Mesenteric fat pad (tissue), 1 donor: ENCODE measurements around the gene ADAM33. TPM values are rescaled to one million over a fixed set of nuclear protein-coding genes. Genes with fewer than 3 reads are reported as not detected.

Source experiments
- DNase-seq: peaks from one replicate; pipeline ENCODE4 v3.0.0-alpha.2; 2020; ENCODE audit warnings: low spot score
- total RNA-seq: library from RNA; stranded (reverse); fragmentation: NEBNext Ultra II Directional; extraction: Animal tissue kit (Norgen Biotek cat#: 25700); gene quantifications from one replicate; pipeline ENCODE4 v1.2.1, GENCODE V29; 2021
- donor health status: DM: yes; HTN: yes; CAD: no.

Gene ADAM33
- total RNA-seq, 1 donor from 2014 or later, result 30.7 TPM

DNA sequence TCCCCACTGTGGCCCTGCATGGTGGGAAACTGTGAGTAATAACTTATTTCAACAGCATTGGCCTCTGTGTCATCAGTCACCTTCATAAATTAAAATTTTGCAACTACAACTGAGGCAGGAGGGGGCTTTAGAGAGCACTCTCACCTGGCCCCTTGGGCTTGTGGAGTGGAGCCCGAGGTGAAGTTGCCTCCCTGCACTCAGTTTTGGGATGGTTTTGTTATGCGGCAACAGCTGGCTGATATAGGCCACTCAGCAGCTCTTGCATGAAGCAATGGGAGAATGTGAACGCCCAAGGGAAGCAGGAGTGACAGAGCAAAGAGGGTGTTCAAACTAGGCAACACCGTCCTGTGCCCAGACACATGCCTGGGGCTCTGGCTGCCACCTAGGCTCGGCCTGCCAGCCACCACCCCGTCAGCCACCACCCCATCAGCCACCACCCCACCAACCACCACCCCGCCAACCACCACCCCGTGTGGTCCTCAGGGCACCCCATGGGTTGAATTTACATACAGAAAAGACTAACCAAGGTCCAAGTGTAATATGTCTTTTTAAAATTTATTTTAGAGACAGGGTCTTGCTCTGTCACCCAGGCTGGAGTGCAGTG lies 14.3 kb downstream of the ADAM33 start:
- DNase-seq, result no peak

DNA sequence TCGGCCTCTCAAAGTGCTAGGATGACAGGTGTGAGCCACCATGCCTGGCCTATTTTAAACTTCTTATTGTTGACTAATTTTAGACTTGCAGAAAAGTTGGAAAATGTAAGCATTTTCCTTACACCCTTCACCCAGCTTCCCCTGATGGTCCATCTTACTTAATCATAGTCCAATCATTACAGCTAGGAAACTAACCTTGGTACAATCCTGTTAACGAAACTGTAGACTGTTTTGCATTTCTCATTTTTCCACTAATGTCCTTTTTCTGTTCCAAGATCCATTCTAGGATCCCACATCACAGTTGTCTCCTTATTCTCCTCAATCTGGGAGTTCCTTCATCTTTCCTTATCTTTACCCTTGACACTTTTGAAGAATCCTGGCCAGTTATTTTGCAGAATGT lies 18.0 kb downstream of the ADAM33 start:
- no peak for DNase-seq

DNA sequence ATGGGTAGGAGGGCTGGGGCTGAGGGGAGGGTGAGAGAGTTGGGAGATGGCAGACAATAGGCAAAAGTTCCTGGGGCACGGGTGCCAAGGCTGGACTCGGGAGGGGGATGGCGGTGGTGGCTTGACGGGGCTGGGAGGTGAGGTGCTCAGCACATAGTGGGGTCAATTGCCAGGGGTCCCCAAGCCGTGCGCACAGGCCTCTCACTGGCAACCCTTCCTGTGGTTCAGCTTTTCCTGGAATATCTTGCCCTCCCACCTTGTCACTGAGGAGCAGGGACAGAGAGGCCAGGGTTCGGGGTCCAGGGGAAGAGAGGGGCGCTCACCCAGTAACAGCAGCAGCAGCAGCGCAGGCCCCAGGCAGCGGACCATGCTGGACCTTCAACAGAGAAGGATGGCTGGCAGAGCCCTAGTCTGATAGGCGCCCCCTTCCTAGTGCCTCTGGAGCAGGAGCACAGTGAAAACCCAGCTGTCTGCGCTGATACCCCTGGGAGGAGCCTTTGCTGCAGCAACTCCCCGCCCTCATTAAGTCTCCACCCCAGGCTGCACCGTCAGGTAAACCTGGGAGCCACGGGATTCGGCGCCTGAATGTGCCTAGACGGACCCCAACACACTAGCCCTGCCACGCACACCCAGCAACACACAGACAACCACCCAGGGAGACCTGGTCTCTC lies 18.6 kb downstream of the ADAM33 start, which contains the start of gene GFRA4:
Gene GFRA4, minus strand, starts transcription at position 369 of the 671 bp plus-strand sequence. Its CDS starts 0 bp downstream, at position 369.
- no peak for DNase-seq

DNA sequence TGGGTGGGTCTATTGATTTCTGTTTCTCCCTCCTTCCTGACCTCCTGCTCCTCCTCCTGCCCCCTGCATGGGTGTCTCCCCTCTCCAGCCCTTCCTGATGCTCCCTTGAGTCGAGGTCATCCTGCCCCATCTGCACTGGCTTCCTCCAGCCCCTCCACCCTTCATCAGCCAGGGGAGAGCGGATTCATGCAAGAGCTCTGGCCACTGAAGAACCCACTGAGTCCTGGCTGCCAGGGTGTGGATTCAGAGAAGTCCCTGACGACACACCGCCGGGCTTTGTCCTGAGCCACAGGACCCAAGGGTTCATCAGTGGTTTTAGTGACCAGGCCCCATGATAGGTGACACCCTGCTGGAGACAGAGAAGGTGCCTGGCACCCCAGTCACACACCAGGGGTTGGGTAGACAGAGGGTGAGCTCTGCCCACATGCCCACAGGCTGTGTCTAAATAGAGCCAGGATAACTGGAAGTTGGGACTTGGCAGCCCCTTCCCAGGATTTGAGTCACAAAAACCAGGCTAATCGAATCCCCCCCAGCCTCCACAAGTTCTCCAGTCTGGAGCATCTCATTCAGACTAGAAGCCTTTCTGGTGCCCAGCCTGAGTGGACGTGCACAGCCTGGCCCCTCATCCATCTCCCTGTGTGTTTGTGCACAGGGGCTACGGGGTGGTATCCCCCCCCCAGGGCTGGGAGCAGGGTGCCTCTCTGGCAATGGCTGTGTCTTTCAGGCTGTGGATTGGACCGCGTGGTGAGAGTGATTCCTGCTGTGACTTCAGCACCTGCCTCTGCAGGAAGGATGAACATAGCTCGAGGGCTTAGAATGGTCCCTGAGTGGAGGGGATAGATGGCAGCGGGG lies 19.8 kb downstream of the ADAM33 start:
- no peak for DNase-seq

DNA sequence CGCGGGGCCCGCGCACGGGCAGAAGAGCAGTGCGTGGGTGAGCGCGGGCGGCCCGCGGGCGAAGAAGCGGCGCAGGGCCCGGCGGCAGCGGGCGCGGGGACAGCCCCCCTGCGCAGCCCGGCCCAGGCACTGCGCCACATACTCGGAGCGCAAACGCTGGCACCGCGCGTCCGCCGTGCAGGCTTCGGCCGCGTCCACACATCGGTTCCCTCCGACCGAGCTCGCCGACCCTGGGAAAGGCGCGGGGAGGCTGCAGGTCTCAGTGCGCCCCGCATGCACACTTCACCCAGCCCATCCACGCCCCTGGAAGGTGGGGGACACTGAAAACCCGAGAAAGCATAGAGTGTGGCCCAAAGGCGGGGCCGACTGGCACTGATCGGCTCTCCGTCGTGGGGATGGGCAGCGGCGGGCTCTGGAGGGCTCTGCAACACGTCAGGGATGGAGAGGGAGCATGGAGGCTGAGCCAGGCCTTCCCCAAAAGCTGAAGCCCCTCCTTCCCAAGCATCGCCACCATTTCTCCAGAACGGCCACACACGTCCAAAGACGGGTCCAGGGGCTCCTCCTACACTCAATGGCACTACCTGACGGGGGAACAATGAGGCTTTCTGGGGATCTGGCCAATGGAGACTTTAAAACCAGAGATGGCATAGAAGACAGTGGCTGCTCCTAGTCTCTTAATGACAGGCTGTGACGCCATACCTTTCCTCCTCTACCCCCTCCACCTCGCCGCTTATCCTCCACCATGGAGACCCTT lies 20.6 kb downstream of the ADAM33 start:
- DNase-seq, result peak; percentile 74

DNA sequence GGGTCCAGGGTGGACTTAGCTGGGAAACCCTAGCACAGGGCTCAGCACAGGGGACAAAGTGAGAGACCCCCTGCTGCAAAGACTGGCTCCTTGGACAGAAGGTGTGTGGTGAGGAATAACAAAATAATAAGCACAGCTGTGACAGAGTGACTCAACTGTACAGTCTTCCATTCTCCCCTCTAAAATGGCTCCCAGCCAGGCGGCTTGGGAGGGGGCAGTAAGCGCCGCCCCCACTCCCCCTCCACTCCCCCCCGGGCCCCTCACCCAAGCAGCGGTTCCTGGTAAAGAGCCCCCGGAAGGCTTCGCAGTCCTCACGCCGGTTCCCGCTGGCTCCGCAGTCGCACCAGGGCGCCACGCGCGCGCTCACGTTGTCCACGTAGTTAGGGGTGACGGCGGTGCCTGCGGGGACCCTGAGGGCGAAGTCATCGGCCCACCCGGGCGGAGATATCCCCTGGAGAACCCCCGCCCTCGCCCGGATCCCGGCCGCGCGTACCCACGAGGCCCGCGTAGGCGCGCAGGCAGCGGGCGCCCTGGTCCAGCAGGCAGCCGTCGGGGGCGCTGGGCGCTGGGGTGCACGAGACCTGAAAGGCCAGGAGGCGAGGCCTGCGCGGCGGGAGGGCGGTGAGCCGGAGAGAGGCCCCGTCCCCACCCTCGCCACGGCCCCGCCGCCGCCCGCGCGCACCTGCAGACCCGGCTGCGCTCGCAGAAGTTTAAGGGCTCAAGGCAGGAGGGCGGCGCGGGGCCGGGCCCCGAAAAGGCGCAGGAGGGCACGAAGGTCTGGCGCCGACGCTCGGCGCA lies 21.3 kb downstream of the ADAM33 start:
- DNase-seq, result peak; percentile 82

DNA sequence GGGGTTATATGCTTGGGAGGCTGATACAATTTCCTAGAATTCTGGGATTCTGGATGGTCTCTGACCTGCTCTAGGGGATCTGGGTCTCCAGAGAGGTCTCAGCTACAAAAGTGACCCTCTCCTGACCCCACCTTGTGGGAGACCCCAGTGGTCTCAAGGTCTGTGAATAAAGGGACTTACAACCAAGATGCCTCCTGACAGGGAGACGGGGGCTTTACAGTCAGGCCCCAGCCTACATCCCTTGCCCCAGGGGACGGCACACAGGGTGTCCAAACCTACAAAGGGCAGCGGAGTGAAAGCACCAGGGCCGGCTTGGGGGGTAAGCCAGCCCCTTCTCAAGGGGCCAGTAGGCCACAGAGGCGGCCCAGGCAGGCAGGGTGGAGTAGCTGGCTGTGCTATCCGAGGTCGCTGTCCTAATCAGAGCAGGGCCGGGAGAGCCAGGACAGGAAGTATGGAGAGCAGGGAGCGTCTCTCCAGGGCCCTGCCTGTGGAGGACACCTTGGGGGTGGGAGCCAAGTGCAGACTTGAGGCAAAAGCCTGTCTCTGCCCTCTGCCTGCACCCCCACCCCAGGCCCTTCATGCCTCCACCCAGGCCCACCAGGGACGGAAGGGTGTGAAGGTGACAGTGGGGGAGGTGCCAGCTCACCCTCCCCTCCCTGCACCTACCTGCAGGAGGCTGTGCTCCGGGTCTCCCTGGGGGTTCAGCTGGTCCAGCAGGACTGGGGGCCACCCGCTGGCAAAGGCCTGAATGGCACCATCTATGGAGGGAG lies 22.1 kb downstream of the ADAM33 start:
- peak; percentile 67 for DNase-seq

DNA sequence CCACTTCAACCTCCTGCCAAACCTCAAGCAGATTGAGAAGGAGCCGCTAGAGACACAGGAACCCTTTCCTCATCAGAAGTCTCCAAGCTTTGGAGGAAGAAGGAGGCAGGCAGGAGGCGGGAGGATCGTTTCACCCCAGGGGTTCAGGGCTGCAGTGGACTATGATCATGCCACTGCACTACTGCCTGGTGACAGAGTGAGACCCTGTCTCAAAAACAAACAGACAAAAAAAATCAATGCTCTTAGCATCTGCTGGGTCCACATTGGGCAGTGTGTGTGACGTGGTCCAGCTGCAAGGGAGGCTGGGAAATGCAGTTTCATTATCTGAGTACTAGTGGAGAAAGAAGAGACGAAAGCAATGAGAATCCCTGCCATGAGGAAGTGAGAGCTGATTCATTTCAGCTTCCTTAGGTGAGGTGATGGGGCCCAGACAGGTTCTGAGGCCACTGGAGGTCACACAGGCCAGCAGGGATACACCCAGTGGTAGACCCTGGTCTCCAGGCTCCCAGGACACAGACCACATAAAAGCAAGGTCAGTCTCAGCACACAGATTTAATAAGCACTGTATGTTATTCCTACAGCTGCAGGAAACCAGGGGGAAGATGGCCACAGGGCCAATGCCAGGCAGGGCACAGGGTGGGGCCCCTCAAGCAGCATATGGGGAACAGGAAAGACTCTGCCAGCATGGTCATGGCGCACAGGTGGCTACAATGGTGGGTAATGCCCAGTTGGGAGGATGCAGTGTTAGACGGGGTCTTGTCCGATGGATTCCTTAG lies 22.9 kb downstream of the ADAM33 start:
- peak; percentile 72 for DNase-seq

DNA sequence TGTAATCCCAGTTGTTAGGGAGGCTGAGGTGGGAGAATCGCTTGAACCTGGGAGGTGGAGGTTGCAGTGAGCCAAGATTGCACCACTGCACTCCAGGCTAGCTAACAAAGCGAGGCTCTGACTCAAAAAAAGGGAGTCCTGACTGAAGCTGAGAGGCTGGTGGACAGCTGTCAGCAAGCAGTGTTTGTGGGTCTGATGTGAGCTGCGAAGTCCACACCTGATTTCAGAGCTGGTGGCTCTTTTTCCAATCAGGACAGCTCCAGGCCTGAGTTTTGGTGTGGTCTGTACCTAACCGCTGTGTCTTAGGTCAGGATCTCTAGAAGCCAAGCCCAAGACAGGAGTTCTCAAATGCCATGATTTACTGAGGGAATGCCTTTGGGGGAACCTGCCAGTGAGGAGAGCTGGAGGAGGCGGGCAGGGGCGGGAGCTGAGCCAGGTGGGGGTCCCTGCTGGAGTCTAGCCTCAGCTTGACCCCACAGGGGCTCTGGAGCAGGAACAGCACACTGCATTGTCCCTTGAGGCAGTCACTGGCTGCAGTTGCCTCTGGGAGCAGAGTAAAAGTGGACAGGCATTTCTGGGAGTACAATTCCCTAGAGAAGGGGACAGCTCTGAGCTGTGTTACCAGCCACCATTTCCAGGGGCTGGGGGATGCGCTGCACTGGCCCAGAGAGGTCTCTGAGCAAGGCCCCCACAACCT lies 23.6 kb downstream of the ADAM33 start:
- DNase-seq, result no peak

DNA sequence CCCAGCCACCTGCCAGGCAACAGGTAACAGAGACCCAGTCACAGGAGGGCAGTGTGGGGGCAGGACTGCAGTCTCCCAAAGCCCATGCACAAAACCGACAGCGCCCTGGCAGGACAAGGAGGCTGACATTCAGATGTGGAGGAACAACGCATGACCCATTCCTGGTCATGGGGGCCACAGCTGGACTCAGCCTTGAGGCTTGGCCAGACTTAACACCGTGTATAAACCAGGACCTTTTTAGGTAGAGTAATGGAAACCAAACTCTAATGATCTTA lies 26.7 kb downstream of the ADAM33 start:
- DNase-seq, result peak; percentile 83

DNA sequence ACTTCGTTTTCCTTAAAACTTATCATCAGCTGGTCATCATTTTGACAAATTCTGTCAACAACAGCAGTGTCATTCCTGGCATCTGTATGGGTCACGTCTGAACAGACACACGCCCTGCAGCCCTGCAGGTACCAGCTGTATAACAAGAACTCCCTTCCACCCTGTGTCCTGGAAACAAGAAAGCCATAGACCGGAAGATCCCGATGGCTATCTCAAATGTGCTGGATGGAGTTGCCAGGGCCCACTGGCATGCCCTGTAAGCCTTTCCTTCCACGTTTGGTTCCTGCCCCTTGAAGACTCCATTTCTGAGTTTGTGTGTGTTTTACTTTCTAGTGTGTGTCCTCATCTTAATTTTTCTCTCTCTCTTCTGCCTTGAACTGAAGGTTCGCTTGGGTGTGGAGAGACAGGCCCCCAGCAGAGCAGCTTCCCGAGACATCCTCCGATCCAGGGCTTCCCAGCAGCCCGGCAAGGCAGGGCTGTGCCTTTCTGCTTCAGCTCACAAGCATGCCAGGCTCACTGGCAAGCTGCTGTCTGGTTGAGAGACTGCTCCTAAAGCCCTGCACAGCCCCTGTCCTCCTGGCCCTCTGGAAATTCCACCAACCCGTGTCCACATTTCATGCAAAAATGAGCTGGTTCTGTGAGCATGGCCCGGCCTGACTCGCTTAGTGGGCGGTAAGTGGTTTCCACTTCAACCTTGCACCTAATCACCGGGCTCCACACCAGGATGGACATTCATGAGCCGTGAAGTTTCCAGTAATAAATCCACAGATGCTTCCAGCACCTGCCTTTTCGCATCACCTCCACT lies 27.3 kb downstream of the ADAM33 start:
- DNase-seq, result peak; percentile 80

DNA sequence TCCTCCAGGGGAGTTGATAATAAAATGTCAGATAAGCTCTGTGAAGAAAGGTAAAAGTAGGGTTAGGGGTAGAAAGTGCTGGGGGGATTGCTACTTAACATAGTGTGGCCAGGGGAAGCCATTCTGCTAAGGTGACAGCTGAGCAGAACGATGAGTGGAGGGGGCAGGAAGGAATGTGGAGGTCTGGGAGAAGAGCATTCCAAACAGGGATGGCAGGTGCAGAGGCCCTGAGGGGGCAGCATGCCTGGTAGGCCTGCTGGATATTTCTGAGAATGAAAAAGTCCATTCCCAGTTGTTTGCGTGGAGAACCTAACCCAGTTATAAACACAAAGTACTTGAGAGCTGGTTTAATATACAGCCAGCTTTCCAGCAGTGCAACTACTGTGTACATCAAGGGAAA lies 27.9 kb downstream of the ADAM33 start:
- DNase-seq, result peak; percentile 14

DNA sequence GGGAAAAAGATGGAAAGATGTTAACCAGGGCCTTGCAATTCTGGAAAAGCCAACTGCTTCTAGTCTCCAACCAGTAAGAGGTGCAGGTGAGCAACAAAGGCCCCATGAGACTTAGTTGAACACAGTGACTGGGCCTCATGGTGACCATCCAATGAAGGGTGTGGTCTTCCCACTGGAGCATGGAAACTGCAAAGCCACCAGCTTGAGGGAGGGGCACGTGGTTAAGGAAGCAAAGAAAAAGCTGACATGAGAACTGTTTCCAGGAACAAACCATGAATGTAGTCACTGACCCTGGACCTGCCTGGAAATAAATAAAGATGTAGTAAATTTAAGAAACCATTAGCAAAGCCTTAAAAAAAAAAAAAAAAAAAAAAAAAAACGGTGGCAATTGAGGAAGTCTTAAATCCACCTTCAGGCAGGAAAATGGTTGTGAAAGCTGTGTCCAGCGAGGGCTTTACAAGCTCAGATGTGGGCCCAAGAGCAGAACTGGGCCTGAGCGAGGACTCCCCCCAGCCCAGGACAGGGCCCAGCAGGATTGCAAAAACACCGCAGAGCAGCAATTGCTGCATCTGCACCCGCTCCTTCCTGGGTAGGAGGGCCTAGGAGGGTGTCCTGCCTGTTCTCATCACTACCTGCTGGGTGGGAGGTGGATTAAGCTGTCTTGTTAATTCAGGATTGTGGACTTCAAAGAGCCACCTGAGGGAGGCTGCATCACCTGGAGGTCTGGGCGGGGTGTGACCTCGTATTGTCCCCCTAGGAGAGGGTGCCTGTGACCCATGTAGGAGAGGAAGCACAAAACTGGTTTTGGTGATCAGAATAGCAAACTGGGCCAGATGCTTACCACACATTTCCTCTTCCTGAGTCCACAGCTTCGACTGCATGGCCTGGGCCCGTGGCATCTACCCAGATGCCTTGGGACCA lies 28.9 kb downstream of the ADAM33 start:
- DNase-seq, result peak; percentile 62

DNA sequence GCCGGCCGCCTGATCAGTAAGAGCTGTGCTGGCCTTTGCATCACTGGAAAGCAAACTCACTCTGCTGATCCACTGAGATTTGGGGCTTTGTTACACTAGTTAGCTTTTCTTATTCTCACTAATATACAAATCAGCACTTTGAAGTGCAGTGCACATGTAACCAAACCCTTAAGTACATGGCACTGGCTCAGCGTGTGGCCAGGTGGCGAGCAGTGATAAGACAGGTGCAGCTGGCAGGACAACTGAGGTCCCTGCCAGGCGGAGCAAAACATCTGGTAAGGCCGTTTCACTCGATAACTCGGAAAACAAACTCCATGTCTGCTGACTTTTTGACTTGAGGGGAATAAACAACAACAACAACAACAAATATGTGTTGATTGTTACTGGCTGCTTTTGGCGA lies 29.6 kb downstream of the ADAM33 start:
- DNase-seq, result no peak

DNA sequence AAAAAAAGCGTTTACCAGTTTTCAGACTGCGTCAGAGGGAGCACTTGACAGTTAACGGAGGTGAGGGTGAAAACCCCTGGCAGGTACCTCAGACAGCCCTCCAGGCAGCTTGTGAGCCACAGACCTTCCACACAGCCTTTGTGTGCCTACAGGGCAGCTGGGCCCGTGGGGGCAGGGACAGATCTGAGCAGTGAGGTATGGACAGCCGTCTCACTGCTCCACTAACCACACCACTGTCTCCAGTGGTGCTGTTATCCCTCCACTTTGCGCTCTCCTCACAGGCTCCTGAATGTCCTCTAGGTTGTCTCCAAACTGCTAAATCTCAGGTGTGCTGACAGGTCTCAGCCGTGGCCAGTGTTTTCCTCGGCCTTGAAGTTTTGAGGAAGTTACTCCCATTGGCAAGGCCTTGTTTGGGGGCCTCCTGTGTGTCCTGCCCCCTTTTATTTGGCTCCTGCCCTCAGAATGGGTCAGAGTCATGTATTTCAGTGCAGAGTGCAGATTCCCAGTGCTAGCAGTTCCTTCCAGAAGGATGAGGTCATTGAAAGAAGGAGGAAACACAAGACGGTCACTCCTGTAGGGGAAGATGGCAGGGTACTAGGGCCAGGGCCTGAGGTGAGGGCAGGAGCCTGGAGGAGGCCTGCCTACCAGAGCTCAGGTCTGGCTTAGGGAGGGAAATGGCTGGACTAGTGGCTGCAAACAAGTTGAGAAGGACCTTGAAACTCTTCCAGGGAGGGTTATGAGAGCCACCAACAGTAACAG lies 30.4 kb downstream of the ADAM33 start:
- no peak for DNase-seq

DNA sequence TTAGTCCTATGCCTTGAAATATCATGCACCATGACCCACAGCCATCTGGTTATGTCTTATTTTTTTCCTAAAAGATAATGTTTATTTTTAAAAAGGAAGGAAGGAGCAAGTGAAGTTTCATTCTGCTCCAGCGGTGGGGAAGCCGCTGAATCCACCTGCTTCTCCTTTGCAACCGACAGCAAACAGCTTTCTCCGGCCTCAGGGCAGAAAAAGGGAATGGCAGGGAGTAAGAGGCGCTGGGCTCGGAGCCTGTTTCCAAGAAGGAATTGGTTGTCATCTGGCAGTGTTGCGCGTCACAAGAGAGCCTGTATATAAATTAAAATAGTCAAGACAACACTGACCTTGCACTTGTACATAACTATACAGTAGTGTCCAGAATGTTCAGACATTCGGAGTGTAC lies 32.9 kb downstream of the ADAM33 start:
- DNase-seq, result no peak
